ENCODE measurements around the gene PDLIM4.

- TF ChIP-seq CTCF (IDR thresholded peaks at IDR 0.05) (peak; percentile 92), ZFX (IDR thresholded peaks at IDR 0.05; ENCODE audit: borderline replicate concordance) (no peak)
Observed at GRCh38 chr5:132238169-132238744, 19.2 kb upstream of the PDLIM4 start.

All from 22Rv1 (cell line).